Adrenal gland (tissue), 12 donors: Measurements from ENCODE around the gene CLCN7. TPM values are rescaled to one million over a fixed set of nuclear protein-coding genes. Genes with fewer than 3 reads are reported as not detected.

ENCODE experiments used
- DNase-seq, 7 donors: peaks; one replicate each; pipeline ENCODE4 v3.0.0-alpha.2; 2019 to 2020
- H3K27ac ChIP-seq, 5 donors: fragments of 200-600 bp; sonication (generic) in 4 of 5; 1 replicate in 3 of 5; 2 replicates in 2 of 5; pipeline versions ENCODE4 v1.5.1 to v1.8.0; 2016 to 2020; ENCODE audit warnings: mild to moderate bottlenecking in 1 of 5
- H3K27me3 ChIP-seq: fragments of 200-600 bp; 2 replicates; pipeline ENCODE4 v1.8.0; 2021
- H3K36me3 ChIP-seq, 2 donors: fragments of 200-600 bp; replicated peaks in 1 of 2; 1 replicate in 1 of 2; 2 replicates in 1 of 2; pipeline versions ENCODE4 v1.5.1 to v1.8.0; 2018 to 2022
- H3K4me1 ChIP-seq, 2 donors: fragments of 200-600 bp; replicated peaks in 1 of 2; 1 replicate in 1 of 2; 2 replicates in 1 of 2; pipeline versions ENCODE4 v1.5.1 to v1.8.0; 2018 to 2021
- H3K4me3 ChIP-seq, 4 donors: fragments of 200-600 bp; sonication (generic) in 3 of 4; one replicate each; pipeline ENCODE4 v1.5.1; 2016 to 2018
- H3K9me3 ChIP-seq, 3 donors: fragments of 200-600 bp; sonication (generic) in 1 of 3; replicated peaks in 1 of 3; 1 replicate in 2 of 3; 2 replicates in 1 of 3; pipeline versions ENCODE4 v1.5.1 to v1.8.0; 2016 to 2021
- POLR2A ChIP-seq, 2 donors: fragments of 450-650 bp; IDR thresholded peaks; one replicate each; pipeline ENCODE4 v1.6.1; 2017; ENCODE audit warnings: antibody characterized with exemption in 2 of 2, mild to moderate bottlenecking in 2 of 2, moderate library complexity in 1 of 2
- WGBS, 4 donors: extraction: QIAGEN DNeasy Blood & Tissue Kit in 2 of 4; methylation state at CpG; one replicate each; pipeline versions ENCODE4 v1.1.5 to v1.1.7; 2013 to 2017; 5-methylcytosine and 5-hydroxymethylcytosine counted together
- intact Hi-C, 2 donors: fragments of 100-400 bp; cut with DNase I; formaldehyde crosslinking; loops; one replicate each; pipeline versions ENCODE4 v1.14.1 to v1.15.0; 2022 to 2023
- polyA plus RNA-seq, 3 donors: library from polyadenylated mRNA; stranded (reverse); fragments of 200-250 nt in 2 of 3; fragments of 350-450 nt in 1 of 3; fragmentation: Illumina TruSeq in 1 of 3; extraction: RNeasy Lipid Tissue Mini Kit (QIAGEN cat#74804) in 1 of 3; gene quantifications; one replicate each; pipeline ENCODE4 v1.2.3, GENCODE V29; 2013 to 2014
- total RNA-seq, 9 donors: library from RNA; depleted of rRNA in 4 of 9; stranded (reverse); fragments of >200 nt in 4 of 9; fragments of 120-200 nt in 1 of 9; fragmentation: NEBNext Ultra II Directional in 1 of 9; extraction: Animal tissue kit (Norgen Biotek cat#: 25700) in 1 of 9; gene quantifications; one replicate each; pipeline versions ENCODE4 v1.1.0 to v1.2.4, GENCODE V29; 2013 to 2023
- TF ChIP-seq, protein P1 (sequence below), 6 experiments: fragments of 450-650 bp in 4 of 6; fragments of 200-600 bp in 2 of 6; sonication (generic) in 1 of 6; IDR thresholded peaks; 1 replicate in 5 of 6; 2 replicates in 1 of 6; pipeline versions ENCODE4 v1.5.1 to v1.8.0; 2016 to 2021; ENCODE audit warnings: antibody characterized with exemption in 6 of 6, mild to moderate bottlenecking in 2 of 6, moderate library complexity in 1 of 6
- donor health status: healthy with polysubstance abuse.
- donor health status: Bipolar disorder and iron deficiency.
- donor health status: DM: yes; HTN: yes; CAD: no.
- donor health status: DM: no; HTN: no; CAD: no.
- donor health status: DM: no; HTN: no; CAD: no.
- donor health status: DM: yes; HTN: yes; CAD: no.

Gene CLCN7
- total and polyA plus RNA-seq, 12 donors: 25.3 to 369 (median 127) TPM

- intact Hi-C loops: no loop called here
- WGBS, 4 donors: 92 to 95% (median 93%) methylated on average over 21 to 35 of the region's 35 CpGs
- H3K9me3 ChIP-seq: no peaks in the 10 kb centered on the region
- peaks cover 0 to 79% of the 10 kb centered on the region in 2 donors for H3K36me3 ChIP-seq
- H3K27me3 ChIP-seq: no peaks in the 10 kb centered on the region
- peaks cover 5 to 8% of the 10 kb centered on the region in 2 donors for H3K4me1 ChIP-seq
- TF ChIP-seq, protein P1, sequence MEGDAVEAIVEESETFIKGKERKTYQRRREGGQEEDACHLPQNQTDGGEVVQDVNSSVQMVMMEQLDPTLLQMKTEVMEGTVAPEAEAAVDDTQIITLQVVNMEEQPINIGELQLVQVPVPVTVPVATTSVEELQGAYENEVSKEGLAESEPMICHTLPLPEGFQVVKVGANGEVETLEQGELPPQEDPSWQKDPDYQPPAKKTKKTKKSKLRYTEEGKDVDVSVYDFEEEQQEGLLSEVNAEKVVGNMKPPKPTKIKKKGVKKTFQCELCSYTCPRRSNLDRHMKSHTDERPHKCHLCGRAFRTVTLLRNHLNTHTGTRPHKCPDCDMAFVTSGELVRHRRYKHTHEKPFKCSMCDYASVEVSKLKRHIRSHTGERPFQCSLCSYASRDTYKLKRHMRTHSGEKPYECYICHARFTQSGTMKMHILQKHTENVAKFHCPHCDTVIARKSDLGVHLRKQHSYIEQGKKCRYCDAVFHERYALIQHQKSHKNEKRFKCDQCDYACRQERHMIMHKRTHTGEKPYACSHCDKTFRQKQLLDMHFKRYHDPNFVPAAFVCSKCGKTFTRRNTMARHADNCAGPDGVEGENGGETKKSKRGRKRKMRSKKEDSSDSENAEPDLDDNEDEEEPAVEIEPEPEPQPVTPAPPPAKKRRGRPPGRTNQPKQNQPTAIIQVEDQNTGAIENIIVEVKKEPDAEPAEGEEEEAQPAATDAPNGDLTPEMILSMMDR (IDR thresholded peaks at IDR 0.05): no peak
- no peak for TF ChIP-seq POLR2A (IDR thresholded peaks at IDR 0.05)
- H3K27ac ChIP-seq: no peak overlapping the region
- H3K4me3 ChIP-seq: no peak overlapping the region
- no peak for DNase-seq
These were observed 24.3 kb upstream of the CLCN7 start for GRCh38 chr16:1498899-1499676.

DNA sequence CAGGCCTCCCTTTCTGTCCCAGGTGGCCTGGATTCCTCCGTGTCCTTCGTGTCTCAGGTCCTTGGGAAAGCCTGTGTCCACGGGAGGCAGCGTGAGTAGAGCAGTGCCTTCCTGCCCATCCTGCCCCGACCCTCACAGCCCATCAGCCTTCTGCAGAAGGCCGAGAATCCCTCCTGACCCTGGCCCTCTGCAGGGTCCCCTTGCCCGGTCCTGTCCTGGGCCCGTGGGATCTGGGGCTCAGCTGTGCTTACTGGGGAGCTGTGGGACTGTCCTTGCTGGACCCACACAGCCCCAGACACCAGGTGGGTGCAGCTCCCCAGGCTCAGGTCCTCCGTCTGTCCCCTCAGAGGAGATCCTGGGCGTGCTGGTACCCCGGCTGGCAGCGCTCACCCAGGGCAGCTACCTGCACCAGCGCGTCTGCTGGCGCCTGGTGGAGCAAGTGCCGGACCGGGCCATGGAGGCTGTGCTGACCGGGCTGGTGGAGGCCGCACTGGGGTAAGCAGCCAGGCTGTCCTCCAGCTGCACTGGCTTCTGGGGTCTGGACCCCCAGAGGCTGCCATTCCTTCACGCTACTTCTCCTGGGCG lies 22.3 kb upstream of the CLCN7 start:
- intact Hi-C loops: no loop called here
- no peaks in the 10 kb centered on the region for H3K9me3 ChIP-seq
- peaks cover 0 to 65% of the 10 kb centered on the region in 2 donors for H3K36me3 ChIP-seq
- no peak for DNase-seq
- TF ChIP-seq, protein P1 (IDR thresholded peaks at IDR 0.05): no peak
- TF ChIP-seq POLR2A (IDR thresholded peaks at IDR 0.05): no peak
- H3K4me3 ChIP-seq: no peak overlapping the region
- peaks cover 9 to 17% of the 10 kb centered on the region in 2 donors for H3K4me1 ChIP-seq
- no peaks in the 10 kb centered on the region for H3K27me3 ChIP-seq
- H3K27ac ChIP-seq: no peak overlapping the region
- WGBS, 4 donors: 89 to 95% (median 93%) methylated on average over 6 to 21 of the region's 21 CpGs

DNA sequence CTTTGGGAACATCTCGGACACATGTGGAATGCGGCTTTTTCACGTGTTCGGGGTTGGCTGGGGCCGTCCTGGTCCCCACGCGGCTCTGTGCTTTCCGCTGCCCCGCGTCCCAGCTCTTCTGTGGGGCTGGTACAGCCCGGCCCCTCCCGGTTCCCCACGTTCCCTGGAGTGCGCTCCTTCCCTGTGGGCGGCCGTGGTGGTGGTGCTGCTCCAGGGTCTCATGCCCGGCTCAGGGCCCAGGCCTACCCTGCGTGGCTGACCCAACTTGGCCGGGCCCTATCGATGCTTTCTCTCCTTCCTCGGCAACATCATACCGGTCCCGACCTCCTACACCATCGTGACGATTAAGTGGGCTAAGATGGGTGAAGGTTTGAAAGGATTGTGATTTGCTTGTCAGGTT lies 21.6 kb upstream of the CLCN7 start:
- intact Hi-C loops: no loop called here

GRCh38 chr16:1495889-1496262 lies 21.0 kb upstream of the CLCN7 start:
- Histone ChIP-seq H3K36me3 (peaks cover 0 to 53% of the 10 kb centered on the region in 2 donors), H3K27ac (no peak overlapping the region), H3K4me1 (peaks cover 9 to 17% of the 10 kb centered on the region in 2 donors), H3K9me3 (no peaks in the 10 kb centered on the region), H3K4me3 (no peak overlapping the region), H3K27me3 (no peaks in the 10 kb centered on the region)
- intact Hi-C loops: no loop called here
- TF ChIP-seq POLR2A (IDR thresholded peaks at IDR 0.05): no peak
- TF ChIP-seq, protein P1 (IDR thresholded peaks at IDR 0.05): no peak
- DNase-seq: no peak
- WGBS, 4 donors: 91 to 98% (median 93%) methylated on average over 15 to 25 of the region's 25 CpGs

More for the DNA sequence above, 21.6 kb upstream of the CLCN7 start:
- Histone ChIP-seq H3K9me3 (no peaks in the 10 kb centered on the region), H3K4me3 (no peak overlapping the region), H3K27me3 (no peaks in the 10 kb centered on the region), H3K27ac (no peak overlapping the region), H3K4me1 (peaks cover 9 to 17% of the 10 kb centered on the region in 2 donors), H3K36me3 (peaks cover 0 to 59% of the 10 kb centered on the region in 2 donors)
- no peak for DNase-seq
- 90 to 94% (median 94%) methylated on average over 9 to 25 of the region's 25 CpGs for WGBS, 4 donors
- TF ChIP-seq POLR2A (IDR thresholded peaks at IDR 0.05): no peak
- TF ChIP-seq, protein P1 (IDR thresholded peaks at IDR 0.05): no peak
